Heart left ventricle (tissue), 16 donors: ENCODE results near the gene CTBP1. TPM values are rescaled to one million over a fixed set of nuclear protein-coding genes. Genes with fewer than 3 reads are reported as not detected.

ENCODE experiments used
- ATAC-seq, 4 donors: fragments of 200-7000 bp; cut with Tn5 transposase; one replicate each; pipeline ENCODE4 v1.9.1; 2020 to 2022; ENCODE audit warnings: moderate library complexity in 4 of 4, mild to moderate bottlenecking in 3 of 4, moderate number of reproducible peaks in 1 of 4
- DNase-seq, 5 donors: peaks; one replicate each; pipeline ENCODE4 v3.0.0-alpha.2; 2020
- H3K27ac ChIP-seq, 12 donors: fragments of 200-600 bp; sonication (generic) in 4 of 12; one replicate each; pipeline versions ENCODE4 v1.5.0 to v1.8.0; 2016 to 2022; ENCODE audit warnings: mild to moderate bottlenecking in 2 of 12
- H3K27me3 ChIP-seq, 9 donors: fragments of 200-600 bp; sonication (generic) in 2 of 9; one replicate each; pipeline versions ENCODE4 v1.5.1 to v1.8.0; 2016 to 2022; ENCODE audit warnings: mild to moderate bottlenecking in 3 of 9
- H3K36me3 ChIP-seq, 9 donors: fragments of 200-600 bp; sonication (generic) in 2 of 9; one replicate each; pipeline versions ENCODE4 v1.5.0 to v1.8.0; 2018 to 2022; ENCODE audit warnings: mild to moderate bottlenecking in 2 of 9
- H3K4me1 ChIP-seq, 12 donors: fragments of 200-600 bp; sonication (generic) in 4 of 12; one replicate each; pipeline versions ENCODE4 v1.5.0 to v1.8.0; 2016 to 2022; ENCODE audit warnings: mild to moderate bottlenecking in 3 of 12
- H3K4me3 ChIP-seq, 12 donors: fragments of 200-600 bp; sonication (generic) in 4 of 12; one replicate each; pipeline versions ENCODE4 v1.5.0 to v1.8.0; 2017 to 2022; ENCODE audit warnings: mild to moderate bottlenecking in 9 of 12, moderate library complexity in 4 of 12
- H3K9me3 ChIP-seq, 12 donors: fragments of 200-600 bp; sonication (generic) in 4 of 12; one replicate each; pipeline versions ENCODE4 v1.5.0 to v1.8.0; 2016 to 2022; ENCODE audit warnings: mild to moderate bottlenecking in 1 of 12
- CTCF ChIP-seq, 12 donors: fragments of 200-600 bp; sonication (generic) in 4 of 12; IDR thresholded peaks; one replicate each; pipeline versions ENCODE4 v1.5.0 to v1.8.0; 2018 to 2022; ENCODE audit warnings: antibody characterized with exemption in 12 of 12, mild to moderate bottlenecking in 5 of 12
- POLR2A ChIP-seq, 2 donors: fragments of 450-650 bp; IDR thresholded peaks; one replicate each; pipeline ENCODE4 v1.6.1; 2017; ENCODE audit warnings: antibody characterized with exemption in 2 of 2, mild to moderate bottlenecking in 2 of 2, moderate library complexity in 2 of 2
- WGBS, 4 donors: extraction: QIAGEN DNeasy Blood & Tissue Kit in 2 of 4; methylation state at CpG; one replicate each; pipeline versions ENCODE4 v1.1.5 to v1.1.7; 2013 to 2018; 5-methylcytosine and 5-hydroxymethylcytosine counted together
- intact Hi-C, 10 donors: fragments of 100-400 bp; cut with DNase I; formaldehyde crosslinking; loops; one replicate each; pipeline versions ENCODE4 v1.11.1 to v1.14.2; 2022
- polyA plus RNA-seq, 2 donors: library from polyadenylated mRNA; stranded (reverse); fragments of 200-250 nt; gene quantifications; one replicate each; pipeline ENCODE4 v1.2.3, GENCODE V29; 2013
- total RNA-seq, 9 donors: library from RNA; depleted of rRNA in 2 of 9; stranded (reverse); fragments of >200 nt in 2 of 9; fragmentation: NEBNext Ultra II Directional in 3 of 9; extraction: Animal tissue kit (Norgen Biotek cat#: 25700) in 3 of 9; gene quantifications; one replicate each; pipeline versions ENCODE4 v1.1.0 to v1.2.4, GENCODE V29; 2016 to 2023
- donor health status: ischemic (EF 13 %, LVEDD 7.1; RV severe dilation, severe dysfunction).
- donor health status: healthy with polysubstance abuse.
- donor health status: DM: no; HTN: yes; CAD: no.
- donor health status: DM: no; HTN: no; CAD: no.
- donor health status: ischemic (EF 25% LVEDD 6.9; RV normal size, moderate dysfunction).
- donor health status: ischemic (EF 25% LVEDD 5.7; RV mildly dilated, moderate dysfunction).
- donor health status: healthy.
- donor health status: DM: yes; HTN: yes; CAD: no.
- donor health status: ischemic (EF 35%, LVEDD 5.7; RV mildly dilated, moderate dysfunction).
- donor health status: nonischemic (EF 11% LVEDD 7.7; RV severe dilation, severe dysfunction).
- donor health status: DM: yes; HTN: yes; CAD: no.
- donor health status: PGD.
- donor health status: ischemic (EF 29% LVEDD 5.4; RV normal size, mild dysfunction).
- donor health status: nonischemic (EF 23%, LVEDD 6.1; RV moderate dilation, normal function).

Gene CTBP1
- total and polyA plus RNA-seq, 11 donors, result 92.0 to 165 (median 128) TPM

GRCh38 chr4:1285151-1285789 is 36.3 kb upstream of the CTBP1 start:
- H3K9me3 ChIP-seq, result peaks cover 0 to 4% (median 0%) of the 10 kb centered on the region in 12 donors
- no peak for DNase-seq
- no peak overlapping the region for H3K27ac ChIP-seq
- intact Hi-C loops, result loop anchor here in 3 of 10 donors (5.0 kb wide), 3 partner anchors 33 to 67 kb away; no protein-coding TSS in a partner anchor
- no peak for TF ChIP-seq POLR2A (IDR thresholded peaks at IDR 0.05)
- TF ChIP-seq CTCF (IDR thresholded peaks at IDR 0.05), result no peak
- peaks cover 0 to 9% (median 7%) of the 10 kb centered on the region in 12 donors for H3K4me1 ChIP-seq
- H3K36me3 ChIP-seq, result peaks cover 0 to 3% (median 0%) of the 10 kb centered on the region in 9 donors
- no peak overlapping the region for H3K4me3 ChIP-seq
- no peaks in the 10 kb centered on the region for H3K27me3 ChIP-seq
- WGBS, 4 donors, result 74 to 90% (median 82%) methylated on average over 11 of the region's 11 CpGs
- no peak for ATAC-seq

- TF ChIP-seq CTCF (IDR thresholded peaks at IDR 0.05), result no peak
- TF ChIP-seq POLR2A (IDR thresholded peaks at IDR 0.05), result no peak
- H3K27ac ChIP-seq, result no peak overlapping the region
- H3K27me3 ChIP-seq, result no peaks in the 10 kb centered on the region
- WGBS, 4 donors, result 87 to 91% (median 89%) methylated on average over 9 of the region's 9 CpGs
- DNase-seq, result no peak
- ATAC-seq, result no peak
- H3K36me3 ChIP-seq, result no peaks in the 10 kb centered on the region
- no peak overlapping the region for H3K4me3 ChIP-seq
- H3K9me3 ChIP-seq, result peaks cover 0 to 4% (median 0%) of the 10 kb centered on the region in 12 donors
- intact Hi-C loops, result no loop called here
- H3K4me1 ChIP-seq, result peaks cover 0 to 4% (median 1%) of the 10 kb centered on the region in 12 donors
These were observed 34.8 kb upstream of the CTBP1 start for GRCh38 chr4:1283711-1284110.

GRCh38 chr4:1279253-1279652 is 30.3 kb upstream of the CTBP1 start:
- no peaks in the 10 kb centered on the region for H3K9me3 ChIP-seq
- whole genome bisulfite sequencing, 4 donors, result 89 to 93% (median 91%) methylated on average over 10 of the region's 10 CpGs
- intact Hi-C loops, result no loop called here
- no peak overlapping the region for H3K27ac ChIP-seq
- DNase-seq (no peak), ATAC-seq (no peak)
- no peaks in the 10 kb centered on the region for H3K4me1 ChIP-seq
- no peak for TF ChIP-seq POLR2A (IDR thresholded peaks at IDR 0.05)
- TF ChIP-seq CTCF (IDR thresholded peaks at IDR 0.05), result no peak
- no peak overlapping the region for H3K4me3 ChIP-seq
- no peaks in the 10 kb centered on the region for H3K27me3 ChIP-seq
- H3K36me3 ChIP-seq, result no peaks in the 10 kb centered on the region

GRCh38 chr4:1277667-1278665 is 29.0 kb upstream of the CTBP1 start:
- Histone ChIP-seq H3K4me3 (no peak overlapping the region), H3K4me1 (no peaks in the 10 kb centered on the region), H3K27ac (no peak overlapping the region), H3K9me3 (no peaks in the 10 kb centered on the region), H3K27me3 (no peaks in the 10 kb centered on the region), H3K36me3 (no peaks in the 10 kb centered on the region)
- DNase-seq, result no peak
- ATAC-seq, result no peak
- intact Hi-C loops, result no loop called here
- no peak for TF ChIP-seq CTCF (IDR thresholded peaks at IDR 0.05)
- no peak for TF ChIP-seq POLR2A (IDR thresholded peaks at IDR 0.05)
- 83 to 92% (median 86%) methylated on average over 15 of the region's 15 CpGs for WGBS, 4 donors
